Spleen (tissue), 7 donors: Measurements from ENCODE around the gene GIMD1.

ENCODE experiments used
- CTCF ChIP-seq, 11 experiments: fragments of 200-600 bp in 7 of 11; fragments of 450-650 bp in 4 of 11; sonication (generic) in 4 of 11; IDR thresholded peaks in 8 of 11; conservative IDR thresholded peaks in 3 of 11; 1 replicate in 7 of 11; 2 replicates in 4 of 11; pipeline versions ENCODE4 v1.4.0 to v1.8.0; 2016 to 2021; ENCODE audit warnings: antibody characterized with exemption in 11 of 11, inconsistent platforms in 4 of 11, mild to moderate bottlenecking in 1 of 11
- POLR2A ChIP-seq, 3 donors: fragments of 450-650 bp; IDR thresholded peaks; one replicate each; pipeline ENCODE4 v1.5.1; 2017; ENCODE audit warnings: antibody characterized with exemption in 3 of 3, mild to moderate bottlenecking in 1 of 3
- donor health status: DM: no; HTN: no; CAD: no; lungs with moderate emphysema.
- donor health status: DM: no; HTN: no; CAD: no.
- donor health status: DM: no; HTN: no; CAD: no.

GRCh38 chr4:106312377-106312776 lies 56.2 kb downstream of the GIMD1 start:
- no peak for TF ChIP-seq CTCF (IDR thresholded peaks at IDR 0.05 in 8 of 11, conservative IDR thresholded peaks at IDR 0.05 in 3 of 11)
- no peak for TF ChIP-seq POLR2A (IDR thresholded peaks at IDR 0.05)
